ENCODE data around the gene NT5DC2. TPM values are rescaled to one million over a fixed set of nuclear protein-coding genes. Genes with fewer than 3 reads are reported as not detected.

The NT5DC2 gene
- total RNA-seq, 1 donor from 2014 or later: 192 TPM

GRCh38 chr3:52503788-52504424, 29.8 kb downstream of the NT5DC2 start:
- TF ChIP-seq, protein P1, sequence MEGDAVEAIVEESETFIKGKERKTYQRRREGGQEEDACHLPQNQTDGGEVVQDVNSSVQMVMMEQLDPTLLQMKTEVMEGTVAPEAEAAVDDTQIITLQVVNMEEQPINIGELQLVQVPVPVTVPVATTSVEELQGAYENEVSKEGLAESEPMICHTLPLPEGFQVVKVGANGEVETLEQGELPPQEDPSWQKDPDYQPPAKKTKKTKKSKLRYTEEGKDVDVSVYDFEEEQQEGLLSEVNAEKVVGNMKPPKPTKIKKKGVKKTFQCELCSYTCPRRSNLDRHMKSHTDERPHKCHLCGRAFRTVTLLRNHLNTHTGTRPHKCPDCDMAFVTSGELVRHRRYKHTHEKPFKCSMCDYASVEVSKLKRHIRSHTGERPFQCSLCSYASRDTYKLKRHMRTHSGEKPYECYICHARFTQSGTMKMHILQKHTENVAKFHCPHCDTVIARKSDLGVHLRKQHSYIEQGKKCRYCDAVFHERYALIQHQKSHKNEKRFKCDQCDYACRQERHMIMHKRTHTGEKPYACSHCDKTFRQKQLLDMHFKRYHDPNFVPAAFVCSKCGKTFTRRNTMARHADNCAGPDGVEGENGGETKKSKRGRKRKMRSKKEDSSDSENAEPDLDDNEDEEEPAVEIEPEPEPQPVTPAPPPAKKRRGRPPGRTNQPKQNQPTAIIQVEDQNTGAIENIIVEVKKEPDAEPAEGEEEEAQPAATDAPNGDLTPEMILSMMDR (IDR thresholded peaks at IDR 0.05; ENCODE audit: insufficient read depth, low read length, poor library complexity, severe bottlenecking): no peak
- H3K36me3 ChIP-seq (ENCODE audit: control insufficient read depth, insufficient read depth, low read length): no peaks in the 10 kb centered on the region
- H3K4me3 ChIP-seq (ENCODE audit: low read depth, low read length): no peak overlapping the region
- DNase-seq (ENCODE audit: low read depth): no peak
- no peaks in the 10 kb centered on the region for H3K27me3 ChIP-seq (ENCODE audit: control insufficient read depth, insufficient read depth, low read length)

GRCh38 chr3:52502808-52503350, 30.8 kb downstream of the NT5DC2 start:
- Histone ChIP-seq H3K4me3 (ENCODE audit: low read depth, low read length) (no peak overlapping the region), H3K36me3 (ENCODE audit: control insufficient read depth, insufficient read depth, low read length) (no peaks in the 10 kb centered on the region), H3K27me3 (ENCODE audit: control insufficient read depth, insufficient read depth, low read length) (no peaks in the 10 kb centered on the region)
- TF ChIP-seq, protein P1 (IDR thresholded peaks at IDR 0.05; ENCODE audit: insufficient read depth, low read length, poor library complexity, severe bottlenecking): no peak
- no peak for DNase-seq (ENCODE audit: low read depth)

GRCh38 chr3:52502001-52502400, 31.7 kb downstream of the NT5DC2 start:
- no peak overlapping the region for H3K4me3 ChIP-seq (ENCODE audit: low read depth, low read length)
- no peaks in the 10 kb centered on the region for H3K36me3 ChIP-seq (ENCODE audit: control insufficient read depth, insufficient read depth, low read length)
- DNase-seq (ENCODE audit: low read depth): no peak
- TF ChIP-seq, protein P1 (IDR thresholded peaks at IDR 0.05; ENCODE audit: insufficient read depth, low read length, poor library complexity, severe bottlenecking): no peak
- H3K27me3 ChIP-seq (ENCODE audit: control insufficient read depth, insufficient read depth, low read length): no peaks in the 10 kb centered on the region

- Histone ChIP-seq H3K27me3 (ENCODE audit: control insufficient read depth, insufficient read depth, low read length) (no peaks in the 10 kb centered on the region), H3K4me3 (ENCODE audit: low read depth, low read length) (no peak overlapping the region), H3K36me3 (ENCODE audit: control insufficient read depth, insufficient read depth, low read length) (no peaks in the 10 kb centered on the region)
- TF ChIP-seq, protein P1 (IDR thresholded peaks at IDR 0.05; ENCODE audit: insufficient read depth, low read length, poor library complexity, severe bottlenecking): no peak
- DNase-seq (ENCODE audit: low read depth): no peak
Measured at GRCh38 chr3:52501046-52501445, 32.6 kb downstream of the NT5DC2 start.

- no peaks in the 10 kb centered on the region for H3K27me3 ChIP-seq (ENCODE audit: control insufficient read depth, insufficient read depth, low read length)
- no peak for DNase-seq (ENCODE audit: low read depth)
- TF ChIP-seq, protein P1 (IDR thresholded peaks at IDR 0.05; ENCODE audit: insufficient read depth, low read length, poor library complexity, severe bottlenecking): no peak
- no peaks in the 10 kb centered on the region for H3K36me3 ChIP-seq (ENCODE audit: control insufficient read depth, insufficient read depth, low read length)
- H3K4me3 ChIP-seq (ENCODE audit: low read depth, low read length): no peak overlapping the region
Measured at GRCh38 chr3:52498137-52499054, 35.3 kb downstream of the NT5DC2 start.
